Stomach smooth muscle (tissue), 2 donors: ENCODE data around the gene FAM89B.

Experiments
- H3K27ac ChIP-seq: one replicate; pipeline ENCODE4 v1.7.0; 2013; ENCODE audit warnings: mild to moderate bottlenecking, low read length, inconsistent platforms
- H3K27me3 ChIP-seq, 2 donors: one replicate each; pipeline ENCODE4 v1.7.0; 2013; ENCODE audit warnings: low read length in 2 of 2; ENCODE audit not compliant: insufficient read depth in 2 of 2, control insufficient read depth in 1 of 2
- H3K36me3 ChIP-seq, 2 donors: one replicate each; pipeline ENCODE4 v1.7.0; 2013; ENCODE audit warnings: low read length in 2 of 2; ENCODE audit not compliant: control insufficient read depth in 2 of 2, insufficient read depth in 2 of 2
- H3K4me1 ChIP-seq: one replicate; pipeline ENCODE4 v1.7.0; 2013; ENCODE audit warnings: low read length; ENCODE audit not compliant: control insufficient read depth, insufficient read depth
- H3K4me3 ChIP-seq, 2 donors: one replicate each; pipeline ENCODE4 v1.7.0; 2013; ENCODE audit warnings: low read length in 2 of 2
- H3K9ac ChIP-seq, 2 donors: one replicate each; pipeline ENCODE4 v1.7.0; 2013; ENCODE audit warnings: low read length in 2 of 2, mild to moderate bottlenecking in 1 of 2
- H3K9me3 ChIP-seq, 2 donors: one replicate each; pipeline ENCODE4 v1.7.0; 2013; ENCODE audit warnings: low read length in 2 of 2; ENCODE audit not compliant: control insufficient read depth in 2 of 2
- donor health status: healthy.
- donor health status: Pancreatic carcinoma.

FAM89B gene

DNA sequence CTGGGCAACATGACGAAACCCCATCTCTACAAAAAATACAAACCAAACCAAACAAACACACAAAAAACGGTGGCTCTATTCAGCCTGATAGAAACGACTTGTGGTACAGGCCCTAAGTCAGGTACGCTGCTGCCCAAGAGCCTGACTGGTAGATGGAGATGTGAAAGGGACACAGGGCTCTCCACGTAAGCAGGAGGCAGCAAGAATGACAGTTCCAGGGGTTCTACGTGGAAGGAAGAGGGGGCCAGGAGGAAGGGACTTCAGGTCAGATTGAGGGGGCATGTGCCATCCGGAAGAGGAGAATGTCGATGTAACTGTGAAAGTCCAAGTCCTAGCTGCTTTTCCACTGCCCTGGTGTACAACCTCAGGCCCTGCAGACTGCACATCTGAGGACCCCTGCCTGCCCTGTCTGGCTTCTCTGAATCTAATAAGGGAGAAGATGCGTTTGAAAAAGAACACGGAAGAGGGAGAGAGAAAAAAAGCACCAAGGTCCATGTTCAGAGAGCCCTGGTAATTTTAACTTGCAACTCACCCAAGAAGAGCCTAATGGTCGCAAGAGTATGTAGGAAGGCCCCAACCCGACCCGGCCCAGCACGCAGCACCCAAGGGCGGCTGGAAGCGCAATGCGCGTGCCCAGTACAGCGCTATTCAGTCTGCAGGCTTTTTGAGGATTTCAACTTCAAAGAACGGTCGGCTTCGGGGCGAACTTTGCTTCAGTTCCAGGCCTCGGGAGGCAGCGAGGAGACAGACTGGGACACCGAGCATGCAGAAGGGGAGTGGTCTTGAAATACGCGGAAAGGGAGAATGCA is 3.0 kb upstream of the FAM89B start:
- H3K27me3 ChIP-seq = no peaks in the 10 kb centered on the region
- peaks cover 58% of the 10 kb centered on the region for H3K4me1 ChIP-seq
- no peaks in the 10 kb centered on the region for H3K9me3 ChIP-seq

DNA sequence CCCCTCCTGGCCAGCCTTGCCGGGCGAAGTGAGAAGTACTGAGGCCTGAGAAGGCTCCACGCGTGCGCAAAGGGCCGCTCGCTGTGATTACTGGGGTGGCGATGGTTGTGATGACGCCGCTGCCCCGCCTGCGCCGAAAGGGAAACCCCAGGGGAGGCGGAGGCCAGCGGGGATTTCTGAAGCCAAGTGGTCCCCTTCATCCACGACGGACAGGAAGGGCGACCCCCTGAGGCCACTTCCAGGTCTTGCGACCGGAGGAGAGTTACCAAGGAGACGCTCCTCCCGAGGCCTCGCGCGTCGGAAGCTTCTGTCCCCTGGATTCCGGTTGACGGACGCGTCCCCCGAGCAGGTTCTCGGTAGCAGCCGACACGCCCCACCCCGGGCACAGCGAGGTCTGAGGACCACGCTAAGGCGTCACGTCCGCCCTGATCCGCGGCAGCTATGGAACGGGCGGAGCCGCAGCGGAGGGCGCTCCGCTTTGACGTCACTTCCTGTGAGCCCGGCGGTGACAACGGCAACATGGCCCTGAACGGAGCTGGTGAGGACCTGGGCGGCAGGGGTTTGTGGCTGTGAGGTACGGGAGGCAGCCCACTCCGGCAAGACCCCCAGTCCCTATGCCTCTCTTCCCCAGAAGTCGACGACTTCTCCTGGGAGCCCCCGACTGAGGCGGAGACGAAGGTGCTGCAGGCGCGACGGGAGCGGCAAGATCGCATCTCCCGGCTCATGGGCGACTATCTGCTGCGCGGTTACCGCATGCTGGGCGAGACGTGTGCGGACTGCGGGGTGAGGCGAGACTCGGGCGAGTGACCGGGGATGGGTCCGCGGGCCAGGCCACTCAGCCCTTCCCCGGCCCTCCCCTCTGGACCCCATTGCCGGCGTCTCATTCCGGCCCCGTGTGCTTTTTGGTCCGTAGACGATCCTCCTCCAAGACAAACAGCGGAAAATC is 2.1 kb upstream of the FAM89B start, which contains the start of gene ZNRD2:
TSS of gene ZNRD2 (plus strand) at position 505 of the 946 bp plus-strand sequence. CDS start at position 520, 15 bp downstream.
- peak within 1 kb of the TSS; percentile 92 for H3K27ac ChIP-seq
- H3K27me3 ChIP-seq = no peaks in the 10 kb centered on the region
- H3K36me3 ChIP-seq = peaks cover 5 to 7% of the 10 kb centered on the region in 2 donors
- no peaks in the 10 kb centered on the region for H3K9me3 ChIP-seq
- H3K4me3 ChIP-seq = peak within 1 kb of the TSS; percentile 96
- H3K9ac ChIP-seq = peak within 1 kb of the TSS; percentile 86 to 95
- peaks cover 65% of the 10 kb centered on the region for H3K4me1 ChIP-seq

More for the DNA sequence above, 3.0 kb upstream of the FAM89B start:
- Histone ChIP-seq H3K36me3 (peaks cover 5 to 7% of the 10 kb centered on the region in 2 donors), H3K9ac (peak overlapping the region; percentile 86 to 95), H3K27ac (peak overlapping the region; percentile 92), H3K4me3 (peak overlapping the region; percentile 96)

DNA sequence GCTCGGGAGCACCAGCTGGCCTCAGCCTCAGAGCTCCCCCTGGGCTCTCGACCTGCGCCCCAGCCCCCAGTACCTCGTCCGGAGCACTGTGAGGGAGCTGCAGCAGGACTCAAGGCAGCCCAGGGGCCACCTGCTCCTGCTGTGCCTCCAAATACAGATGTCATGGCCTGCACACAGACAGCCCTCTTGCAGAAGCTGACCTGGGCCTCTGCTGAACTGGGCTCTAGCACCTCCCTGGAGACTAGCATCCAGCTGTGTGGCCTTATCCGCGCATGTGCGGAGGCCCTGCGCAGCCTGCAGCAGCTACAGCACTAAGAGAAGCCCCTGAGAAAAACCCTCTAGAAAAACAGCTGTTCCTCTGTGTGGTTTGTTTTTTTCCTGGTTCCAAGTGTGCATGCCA is 918 bp upstream of the FAM89B start:
- no peaks in the 10 kb centered on the region for H3K27me3 ChIP-seq
- H3K36me3 ChIP-seq = peaks cover 5 to 7% of the 10 kb centered on the region in 2 donors
- peak overlapping the region; percentile 86 to 95 for H3K9ac ChIP-seq
- H3K4me3 ChIP-seq = peak overlapping the region; percentile 96
- peak overlapping the region; percentile 92 for H3K27ac ChIP-seq
- no peaks in the 10 kb centered on the region for H3K9me3 ChIP-seq
- peaks cover 70% of the 10 kb centered on the region for H3K4me1 ChIP-seq

DNA sequence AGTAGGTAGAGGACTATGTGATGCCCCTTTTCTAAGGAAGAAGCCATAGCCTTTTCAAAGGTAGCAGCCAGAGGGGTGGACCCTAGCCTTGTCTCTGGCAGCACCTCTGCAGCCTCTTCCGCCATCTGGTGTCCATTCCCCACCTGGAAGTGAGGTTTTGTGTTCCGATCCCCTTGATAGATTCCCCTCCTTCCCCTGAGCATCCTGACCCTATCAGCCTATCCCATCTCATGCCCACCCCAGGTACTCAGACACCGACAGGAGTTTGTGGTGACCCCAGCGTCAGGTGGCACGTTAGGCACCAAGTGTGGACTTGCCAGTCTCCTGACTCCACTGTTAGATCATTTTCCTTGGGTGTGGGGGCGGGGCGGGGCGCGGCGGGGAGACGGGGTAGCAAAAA is 398 bp upstream of the FAM89B start:
- H3K27me3 ChIP-seq = no peaks in the 10 kb centered on the region
- H3K9me3 ChIP-seq = no peaks in the 10 kb centered on the region
- H3K27ac ChIP-seq = peak overlapping the region; percentile 92
- peak overlapping the region; percentile 52 to 58 for H3K9ac ChIP-seq
- peak overlapping the region; percentile 96 for H3K4me3 ChIP-seq
- peaks cover 4 to 5% of the 10 kb centered on the region in 2 donors for H3K36me3 ChIP-seq
- H3K4me1 ChIP-seq = peaks cover 73% of the 10 kb centered on the region

DNA sequence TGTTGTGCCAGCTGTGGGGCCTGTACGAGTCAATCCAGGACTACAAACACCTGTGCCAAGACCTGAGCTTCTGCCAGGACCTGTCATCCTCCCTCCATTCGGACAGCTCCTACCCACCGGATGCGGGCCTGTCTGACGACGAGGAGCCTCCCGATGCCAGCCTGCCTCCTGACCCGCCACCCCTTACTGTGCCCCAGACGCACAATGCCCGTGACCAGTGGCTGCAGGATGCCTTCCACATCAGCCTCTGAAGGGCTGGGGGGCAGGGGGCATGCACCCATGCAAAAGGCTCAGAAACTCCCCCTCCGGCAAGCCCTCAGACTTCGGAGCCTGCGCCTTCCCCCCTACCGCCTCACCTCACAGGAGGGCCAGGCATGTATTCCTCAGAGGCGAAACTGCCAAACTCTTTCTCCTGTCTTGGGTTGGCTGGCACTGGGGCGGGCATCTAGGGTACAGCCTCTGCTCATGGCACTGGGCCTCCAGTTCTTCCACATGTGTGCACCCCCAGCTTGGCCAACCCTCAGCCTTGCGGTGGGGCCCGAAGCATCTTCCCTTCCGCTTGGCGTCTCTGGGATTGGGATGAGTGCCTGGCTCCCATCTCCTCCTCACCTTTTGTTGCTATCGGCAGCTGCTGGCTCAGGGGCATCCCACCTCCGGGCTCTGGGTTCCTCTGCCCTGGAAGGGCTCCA is 1.2 kb downstream of the FAM89B start:
- Histone ChIP-seq H3K9ac (peak overlapping the region; percentile 68), H3K9me3 (no peaks in the 10 kb centered on the region), H3K4me1 (peaks cover 79% of the 10 kb centered on the region), H3K36me3 (peaks cover 4 to 8% of the 10 kb centered on the region in 2 donors), H3K27ac (peak overlapping the region; percentile 80), H3K27me3 (no peaks in the 10 kb centered on the region), H3K4me3 (peak overlapping the region; percentile 91 to 96)

DNA sequence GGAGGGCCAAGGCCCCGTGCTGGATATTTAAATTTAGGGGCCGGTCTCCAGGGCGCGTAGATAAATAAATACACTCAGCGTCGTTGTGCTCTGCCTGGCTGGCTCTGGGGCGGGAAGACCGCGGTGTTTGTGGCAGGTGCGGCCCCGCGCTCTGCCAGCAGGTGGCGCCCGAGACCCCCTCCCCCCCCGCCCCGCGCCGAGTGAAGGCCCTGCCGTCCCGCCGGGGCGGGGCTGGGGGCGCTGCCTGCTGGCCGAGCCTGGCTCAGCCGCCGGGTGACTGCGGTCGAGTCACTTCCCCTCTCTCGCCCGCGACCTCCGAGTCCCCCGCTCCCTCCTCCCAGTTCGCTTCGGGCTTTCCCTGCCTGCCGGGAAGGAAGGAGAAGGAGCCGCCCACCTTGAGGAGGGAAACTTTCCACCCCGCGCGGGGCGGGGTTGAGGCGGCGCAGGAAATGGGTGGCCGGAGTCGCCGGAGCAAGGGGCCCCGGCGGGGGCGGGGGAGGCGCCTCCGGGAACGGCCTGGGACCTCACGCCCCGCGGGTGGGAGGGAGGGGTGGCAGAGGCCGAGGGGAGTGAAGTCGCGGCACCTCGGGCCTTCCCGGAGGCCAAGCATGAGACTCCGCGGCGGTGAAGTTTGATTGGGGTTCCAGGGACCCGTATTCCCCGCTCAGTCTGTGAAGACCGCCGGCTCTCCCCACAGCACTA is 1.9 kb downstream of the FAM89B start:
- no peaks in the 10 kb centered on the region for H3K9me3 ChIP-seq
- H3K9ac ChIP-seq = peak overlapping the region; percentile 62 to 68
- H3K4me3 ChIP-seq = peak overlapping the region; percentile 91 to 96
- H3K27me3 ChIP-seq = no peaks in the 10 kb centered on the region
- H3K36me3 ChIP-seq = peaks cover 8 to 11% of the 10 kb centered on the region in 2 donors
- peak overlapping the region; percentile 84 for H3K27ac ChIP-seq
- H3K4me1 ChIP-seq = peaks cover 79% of the 10 kb centered on the region

DNA sequence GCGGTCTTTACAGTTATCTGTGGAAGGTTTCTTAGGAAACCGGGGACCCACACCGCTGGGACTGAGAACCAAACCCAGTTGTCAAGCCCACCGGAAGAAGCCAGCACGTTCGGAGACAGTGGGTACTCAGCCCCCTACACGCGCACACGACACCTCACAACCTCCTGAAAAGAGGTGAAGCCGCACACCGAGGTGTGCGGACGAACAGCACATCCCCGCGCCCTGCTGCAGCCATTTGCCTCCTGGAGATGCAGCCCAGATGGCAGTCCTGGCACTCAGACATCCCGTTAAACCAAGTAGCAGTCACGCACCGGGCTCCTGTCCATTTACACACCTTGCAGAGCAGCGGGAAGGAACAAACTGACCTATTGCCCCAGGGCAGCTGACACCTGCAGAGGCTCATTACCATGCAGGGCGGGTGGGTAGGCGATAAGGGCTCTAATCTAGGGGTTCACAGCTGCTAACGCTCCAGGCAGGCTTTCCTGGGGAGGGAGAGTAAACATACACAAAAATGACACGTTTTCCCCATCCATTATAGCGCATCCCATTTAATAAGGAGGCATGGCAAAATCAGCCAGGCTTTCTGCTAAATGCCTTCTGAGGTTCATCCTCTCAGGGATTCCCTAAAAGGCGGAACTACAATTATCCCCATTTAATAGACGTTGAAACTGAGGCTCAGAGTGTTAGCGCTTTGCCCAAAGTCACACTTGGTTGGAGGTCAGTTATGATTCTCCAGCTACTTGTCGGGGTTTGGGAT is 2.7 kb downstream of the FAM89B start:
- peak overlapping the region; percentile 60 to 62 for H3K9ac ChIP-seq
- peak overlapping the region; percentile 64 to 96 for H3K4me3 ChIP-seq
- peaks cover 79% of the 10 kb centered on the region for H3K4me1 ChIP-seq
- H3K36me3 ChIP-seq = peaks cover 15 to 18% of the 10 kb centered on the region in 2 donors
- H3K27ac ChIP-seq = peak overlapping the region; percentile 84
- no peaks in the 10 kb centered on the region for H3K9me3 ChIP-seq
- no peaks in the 10 kb centered on the region for H3K27me3 ChIP-seq

DNA sequence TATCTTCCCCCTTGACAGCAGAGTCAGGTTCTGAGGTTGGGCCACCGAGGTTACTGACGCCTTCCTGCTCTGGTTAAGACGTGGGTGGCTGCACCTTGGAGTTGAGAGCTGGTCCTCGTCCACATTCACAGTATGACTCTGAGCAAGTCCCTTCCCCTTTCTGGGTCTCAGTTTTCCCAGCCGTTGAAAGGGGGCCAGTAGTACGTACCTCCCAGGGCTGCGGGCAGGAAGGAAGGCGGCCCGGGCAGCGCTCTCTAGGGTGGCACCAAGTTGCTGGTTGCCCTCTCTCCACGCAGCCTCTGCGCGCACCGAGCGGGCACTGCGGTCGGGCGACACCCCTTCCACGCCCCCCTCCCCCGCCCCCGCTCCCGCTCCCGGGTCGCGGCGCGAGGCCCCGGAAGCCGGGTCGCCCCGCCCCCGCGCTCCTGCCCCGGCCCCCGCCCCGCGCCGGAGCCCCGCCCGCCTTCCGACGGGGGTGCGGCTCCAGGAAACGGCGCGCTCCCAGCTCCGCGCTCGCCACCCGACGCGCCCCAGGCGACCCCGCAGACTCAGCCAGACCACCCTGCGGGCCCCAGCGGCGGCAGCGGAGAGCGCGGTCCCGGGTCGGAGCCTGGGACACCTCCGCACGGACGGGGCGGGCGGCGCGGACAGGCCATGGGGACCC is 3.4 kb downstream of the FAM89B start, which contains the start of gene EHBP1L1:
TSS of gene EHBP1L1 (plus strand) at position 486 of the 664 bp plus-strand sequence. CDS start 250 bp downstream, outside the sequence.
- H3K9ac ChIP-seq = peak within 1 kb of the TSS; percentile 95 to 97
- no peaks in the 10 kb centered on the region for H3K27me3 ChIP-seq
- peak within 1 kb of the TSS; percentile 97 for H3K27ac ChIP-seq
- peak within 1 kb of the TSS; percentile 86 to 96 for H3K4me3 ChIP-seq
- H3K9me3 ChIP-seq = no peaks in the 10 kb centered on the region
- peaks cover 77% of the 10 kb centered on the region for H3K4me1 ChIP-seq
- H3K36me3 ChIP-seq = peaks cover 22 to 25% of the 10 kb centered on the region in 2 donors
